Fibroblast of lung (primary cell): ENCODE measurements around the gene NCOR2. TPM values are rescaled to one million over a fixed set of nuclear protein-coding genes. Genes with fewer than 3 reads are reported as not detected.

Experiments used
- DNase-seq, 2 donors: peaks; one replicate each; pipeline versions ENCODE4 v3.0.0 to v3.0.0-alpha.2; 2010; ENCODE audit warnings: low read depth in 2 of 2
- H2AFZ ChIP-seq: 2 replicates; pipeline ENCODE4 v1.5.1; 2012; ENCODE audit warnings: low read length, control low read depth, inconsistent platforms
- H3K27ac ChIP-seq: 2 replicates; pipeline ENCODE4 v1.5.1; 2011; ENCODE audit warnings: low read length, control low read depth; ENCODE audit not compliant: insufficient read depth
- H3K27me3 ChIP-seq: 2 replicates; pipeline ENCODE4 v1.5.1; 2011; ENCODE audit warnings: mild to moderate bottlenecking, low read length; ENCODE audit not compliant: control insufficient read depth, insufficient read depth
- H3K36me3 ChIP-seq: 2 replicates; pipeline ENCODE4 v1.5.1; 2011; ENCODE audit warnings: low read length; ENCODE audit not compliant: control insufficient read depth, insufficient read depth
- H3K4me1 ChIP-seq: 2 replicates; pipeline ENCODE4 v1.5.1; 2011; ENCODE audit warnings: low read length; ENCODE audit not compliant: control insufficient read depth, insufficient read depth; ENCODE audit errors: extremely low read depth
- H3K4me2 ChIP-seq: 2 replicates; pipeline ENCODE4 v1.5.1; 2011; ENCODE audit warnings: low read length, control low read depth; ENCODE audit not compliant: insufficient read depth; ENCODE audit errors: extremely low read depth
- H3K4me3 ChIP-seq, 4 experiments: fragments of 200-600 bp in 1 of 4; sonication (generic) in 1 of 4; replicated peaks in 1 of 4; 2 replicates each; pipeline ENCODE4 v1.5.1; 2011 to 2016; ENCODE audit warnings: low read length in 4 of 4, low read depth in 3 of 4, mild to moderate bottlenecking in 3 of 4, control low read depth in 2 of 4, inconsistent platforms in 1 of 4, mixed read lengths in 1 of 4; ENCODE audit not compliant: insufficient read depth in 1 of 4; ENCODE audit errors: control extremely low read depth in 1 of 4
- H3K79me2 ChIP-seq: 2 replicates; pipeline ENCODE4 v1.5.1; 2012; ENCODE audit warnings: mild to moderate bottlenecking, low read length, inconsistent platforms; ENCODE audit not compliant: control insufficient read depth, insufficient read depth
- H3K9ac ChIP-seq: 2 replicates; pipeline ENCODE4 v1.5.1; 2011; ENCODE audit warnings: mild to moderate bottlenecking, low read length, control low read depth; ENCODE audit not compliant: insufficient read depth
- H3K9me3 ChIP-seq: 2 replicates; pipeline ENCODE4 v1.5.1; 2012; ENCODE audit warnings: low read depth, low read length; ENCODE audit not compliant: control insufficient read depth, insufficient read depth
- H4K20me1 ChIP-seq: 2 replicates; pipeline ENCODE4 v1.5.1; 2011; ENCODE audit warnings: low read length; ENCODE audit not compliant: control insufficient read depth, insufficient read depth; ENCODE audit errors: extremely low read depth
- EZH2 ChIP-seq: IDR thresholded peaks from 2 replicates; pipeline ENCODE4 v1.5.1; 2012; ENCODE audit warnings: low read length, control low read depth, mild to moderate bottlenecking; ENCODE audit errors: missing control alignments
- polyA plus RNA-seq, 2 donors: library from polyadenylated mRNA; depleted of rRNA in 1 of 2; stranded (reverse) in 1 of 2; unstranded in 1 of 2; fragments of >200 nt; gene quantifications; 2 replicates each; pipeline ENCODE4 v1.2.1, GENCODE V29; 2011 to 2012; ENCODE audit warnings: missing spikeins in 1 of 2
- total RNA-seq: library from RNA; depleted of rRNA; stranded (reverse); fragments of >200 nt; gene quantifications from 2 replicates; pipeline ENCODE4 v1.2.1, GENCODE V29; 2014
- TF ChIP-seq, protein P1 (sequence below), 2 donors: IDR thresholded peaks in 1 of 2; conservative IDR thresholded peaks in 1 of 2; 1 replicate in 1 of 2; 2 replicates in 1 of 2; pipeline ENCODE4 v1.5.1; 2011 to 2012; ENCODE audit warnings: low read length in 2 of 2, control low read depth in 1 of 2, inconsistent platforms in 1 of 2, low read depth in 1 of 2, mild to moderate bottlenecking in 1 of 2

The NCOR2 gene
- total and polyA plus RNA-seq, 2 donors (not counting 1 experiment from before 2014, with no cell fraction given) = 6.1 to 17.2 TPM

GRCh38 chr12:124563401-124563800, 4.0 kb downstream of the NCOR2 start:
- Histone ChIP-seq H3K4me2 (no peak overlapping the region), H3K27ac (no peak overlapping the region), H3K4me3 (no peak overlapping the region), H3K4me1 (peaks cover 19% of the 10 kb centered on the region), H3K9me3 (no peaks in the 10 kb centered on the region), H3K9ac (no peak overlapping the region), H2AFZ (no peak overlapping the region), H3K27me3 (no peaks in the 10 kb centered on the region), H3K36me3 (no peaks in the 10 kb centered on the region), H4K20me1 (peaks cover 4% of the 10 kb centered on the region), H3K79me2 (peaks cover 76% of the 10 kb centered on the region)
- TF ChIP-seq EZH2 = no peak
- TF ChIP-seq, protein P1, sequence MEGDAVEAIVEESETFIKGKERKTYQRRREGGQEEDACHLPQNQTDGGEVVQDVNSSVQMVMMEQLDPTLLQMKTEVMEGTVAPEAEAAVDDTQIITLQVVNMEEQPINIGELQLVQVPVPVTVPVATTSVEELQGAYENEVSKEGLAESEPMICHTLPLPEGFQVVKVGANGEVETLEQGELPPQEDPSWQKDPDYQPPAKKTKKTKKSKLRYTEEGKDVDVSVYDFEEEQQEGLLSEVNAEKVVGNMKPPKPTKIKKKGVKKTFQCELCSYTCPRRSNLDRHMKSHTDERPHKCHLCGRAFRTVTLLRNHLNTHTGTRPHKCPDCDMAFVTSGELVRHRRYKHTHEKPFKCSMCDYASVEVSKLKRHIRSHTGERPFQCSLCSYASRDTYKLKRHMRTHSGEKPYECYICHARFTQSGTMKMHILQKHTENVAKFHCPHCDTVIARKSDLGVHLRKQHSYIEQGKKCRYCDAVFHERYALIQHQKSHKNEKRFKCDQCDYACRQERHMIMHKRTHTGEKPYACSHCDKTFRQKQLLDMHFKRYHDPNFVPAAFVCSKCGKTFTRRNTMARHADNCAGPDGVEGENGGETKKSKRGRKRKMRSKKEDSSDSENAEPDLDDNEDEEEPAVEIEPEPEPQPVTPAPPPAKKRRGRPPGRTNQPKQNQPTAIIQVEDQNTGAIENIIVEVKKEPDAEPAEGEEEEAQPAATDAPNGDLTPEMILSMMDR (conservative IDR thresholded peaks at IDR 0.05 in 1 of 2, IDR thresholded peaks at IDR 0.05 in 1 of 2; ENCODE audit: low read depth in 1 of 2, low read length in 2 of 2) = no peak
- DNase-seq = no peak

DNA sequence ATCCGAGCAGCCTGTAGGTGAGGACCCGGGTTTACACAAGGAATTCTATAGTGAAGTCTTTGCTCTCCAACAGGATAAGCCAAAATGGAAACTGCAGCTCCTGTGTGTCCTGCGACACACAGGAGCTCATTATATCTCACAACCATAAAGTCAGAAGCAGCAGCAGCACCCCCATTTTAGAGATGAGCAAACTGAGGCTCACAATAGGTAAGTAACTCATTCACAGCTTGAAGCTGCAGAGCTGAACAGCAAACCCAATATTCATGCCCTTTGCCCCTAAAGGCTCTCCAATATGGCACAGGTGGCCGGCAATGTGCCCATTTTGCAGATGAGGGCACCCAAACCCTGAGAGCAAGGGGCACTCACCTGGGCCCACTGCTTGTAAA, 4.6 kb downstream of the NCOR2 start:
- Histone ChIP-seq H3K4me3 (no peak overlapping the region), H3K27ac (no peak overlapping the region), H3K36me3 (no peaks in the 10 kb centered on the region), H2AFZ (no peak overlapping the region), H3K4me1 (peaks cover 14% of the 10 kb centered on the region), H3K4me2 (no peak overlapping the region), H3K79me2 (peaks cover 80% of the 10 kb centered on the region), H3K27me3 (no peaks in the 10 kb centered on the region), H3K9ac (no peak overlapping the region), H4K20me1 (peaks cover 4% of the 10 kb centered on the region), H3K9me3 (no peaks in the 10 kb centered on the region)
- DNase-seq = no peak
- TF ChIP-seq, protein P1 (conservative IDR thresholded peaks at IDR 0.05 in 1 of 2, IDR thresholded peaks at IDR 0.05 in 1 of 2; ENCODE audit: low read depth in 1 of 2, low read length in 2 of 2) = no peak
- TF ChIP-seq EZH2 = no peak

DNA sequence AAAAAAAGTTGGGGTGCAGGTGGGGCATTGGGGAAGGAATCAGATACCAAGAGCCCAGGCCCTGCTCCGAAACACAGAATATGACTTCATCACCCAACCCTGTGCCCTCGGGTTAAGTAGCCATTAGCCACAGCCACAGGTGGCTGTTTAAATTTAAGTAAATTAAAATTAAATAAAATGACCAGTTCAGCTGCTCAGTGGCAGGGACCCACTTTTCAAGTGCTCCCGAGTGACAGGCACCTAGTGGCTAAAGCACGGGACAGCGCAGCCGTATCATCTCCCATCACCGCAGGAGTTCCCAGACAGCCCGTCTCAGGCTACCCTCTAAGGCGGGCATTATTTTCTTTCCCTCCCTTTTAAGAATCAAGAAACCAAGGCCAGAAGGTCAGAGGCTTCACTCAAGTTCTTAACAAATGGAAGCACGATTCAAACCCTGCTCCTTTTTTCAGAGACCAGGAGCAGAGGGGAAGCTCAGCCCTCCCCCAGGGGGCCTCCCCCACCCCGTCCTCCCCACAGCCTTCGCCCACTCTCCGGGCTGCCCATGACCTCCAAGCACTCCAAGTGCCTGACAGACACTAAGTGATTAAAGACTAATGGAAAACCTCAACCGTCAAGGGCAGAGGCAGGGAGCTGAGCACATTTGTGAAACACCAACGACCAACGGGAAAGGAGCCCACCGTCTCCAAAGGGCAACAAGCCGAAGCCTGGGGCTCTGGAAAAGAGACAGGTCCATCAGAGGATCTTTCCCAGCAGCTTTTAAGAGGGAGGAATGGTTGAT, 5.2 kb downstream of the NCOR2 start:
- no peak overlapping the region for H2AFZ ChIP-seq
- H3K36me3 ChIP-seq = no peaks in the 10 kb centered on the region
- no peak overlapping the region for H3K4me3 ChIP-seq
- TF ChIP-seq, protein P1 (conservative IDR thresholded peaks at IDR 0.05 in 1 of 2, IDR thresholded peaks at IDR 0.05 in 1 of 2; ENCODE audit: low read depth in 1 of 2, low read length in 2 of 2) = no peak
- TF ChIP-seq EZH2 = no peak
- no peaks in the 10 kb centered on the region for H3K27me3 ChIP-seq
- peaks cover 16% of the 10 kb centered on the region for H3K4me1 ChIP-seq
- no peak for DNase-seq
- H3K9ac ChIP-seq = no peak overlapping the region
- H4K20me1 ChIP-seq = peaks cover 4% of the 10 kb centered on the region
- peaks cover 85% of the 10 kb centered on the region for H3K79me2 ChIP-seq
- H3K4me2 ChIP-seq = no peak overlapping the region
- H3K9me3 ChIP-seq = no peaks in the 10 kb centered on the region
- no peak overlapping the region for H3K27ac ChIP-seq
